GM12873 (cell line): ENCODE measurements around the gene HAPSTR1.

Source experiments
- TF ChIP-seq, protein P1 (sequence below): IDR thresholded peaks from 2 replicates; pipeline ENCODE4 v1.5.1; 2012; ENCODE audit warnings: low read depth, mild to moderate bottlenecking, moderate library complexity, low read length, control low read depth; ENCODE audit not compliant: insufficient read depth; ENCODE audit errors: missing control alignments

Gene HAPSTR1

DNA sequence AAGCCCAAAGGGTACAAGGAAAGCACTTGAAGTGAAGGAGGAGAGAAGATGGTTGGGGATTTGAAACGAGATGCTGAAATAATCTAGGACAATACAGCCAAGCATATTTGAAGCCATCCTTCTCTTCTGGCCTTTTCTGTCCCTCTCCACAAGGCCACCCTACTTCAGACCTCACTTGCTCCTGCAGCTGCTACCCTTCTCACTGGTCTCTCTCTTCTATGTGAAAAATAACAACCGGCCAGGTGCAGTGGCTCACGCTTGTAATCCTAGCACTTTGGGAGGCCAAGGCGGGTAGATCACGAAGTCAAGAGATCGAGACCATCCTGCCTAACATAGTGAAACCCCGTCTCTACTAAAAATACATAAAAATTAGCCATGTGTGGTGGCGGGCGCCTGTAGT lies 33.2 kb upstream of the HAPSTR1 start:
- TF ChIP-seq, protein P1, sequence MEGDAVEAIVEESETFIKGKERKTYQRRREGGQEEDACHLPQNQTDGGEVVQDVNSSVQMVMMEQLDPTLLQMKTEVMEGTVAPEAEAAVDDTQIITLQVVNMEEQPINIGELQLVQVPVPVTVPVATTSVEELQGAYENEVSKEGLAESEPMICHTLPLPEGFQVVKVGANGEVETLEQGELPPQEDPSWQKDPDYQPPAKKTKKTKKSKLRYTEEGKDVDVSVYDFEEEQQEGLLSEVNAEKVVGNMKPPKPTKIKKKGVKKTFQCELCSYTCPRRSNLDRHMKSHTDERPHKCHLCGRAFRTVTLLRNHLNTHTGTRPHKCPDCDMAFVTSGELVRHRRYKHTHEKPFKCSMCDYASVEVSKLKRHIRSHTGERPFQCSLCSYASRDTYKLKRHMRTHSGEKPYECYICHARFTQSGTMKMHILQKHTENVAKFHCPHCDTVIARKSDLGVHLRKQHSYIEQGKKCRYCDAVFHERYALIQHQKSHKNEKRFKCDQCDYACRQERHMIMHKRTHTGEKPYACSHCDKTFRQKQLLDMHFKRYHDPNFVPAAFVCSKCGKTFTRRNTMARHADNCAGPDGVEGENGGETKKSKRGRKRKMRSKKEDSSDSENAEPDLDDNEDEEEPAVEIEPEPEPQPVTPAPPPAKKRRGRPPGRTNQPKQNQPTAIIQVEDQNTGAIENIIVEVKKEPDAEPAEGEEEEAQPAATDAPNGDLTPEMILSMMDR = no peak

DNA sequence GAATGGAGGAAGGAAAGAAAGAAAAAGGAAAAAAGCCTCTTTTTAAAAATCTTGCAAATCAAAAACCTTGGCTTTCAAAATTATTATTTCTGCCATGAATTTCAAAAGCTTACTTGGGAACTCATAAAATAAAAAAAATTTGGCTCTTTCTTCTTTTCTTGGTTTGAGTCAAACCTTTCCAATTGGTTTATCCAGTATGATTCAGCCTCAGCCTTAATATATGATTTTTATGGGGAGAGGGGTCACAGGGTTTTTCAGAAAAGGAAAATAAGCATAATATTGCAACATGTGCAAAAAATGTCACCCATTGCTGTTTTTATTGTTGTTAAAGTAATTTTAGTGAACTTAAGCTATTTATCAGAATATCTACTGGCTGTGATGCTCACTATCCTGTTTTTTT lies 31.2 kb upstream of the HAPSTR1 start:
- TF ChIP-seq, protein P1 = no peak

DNA sequence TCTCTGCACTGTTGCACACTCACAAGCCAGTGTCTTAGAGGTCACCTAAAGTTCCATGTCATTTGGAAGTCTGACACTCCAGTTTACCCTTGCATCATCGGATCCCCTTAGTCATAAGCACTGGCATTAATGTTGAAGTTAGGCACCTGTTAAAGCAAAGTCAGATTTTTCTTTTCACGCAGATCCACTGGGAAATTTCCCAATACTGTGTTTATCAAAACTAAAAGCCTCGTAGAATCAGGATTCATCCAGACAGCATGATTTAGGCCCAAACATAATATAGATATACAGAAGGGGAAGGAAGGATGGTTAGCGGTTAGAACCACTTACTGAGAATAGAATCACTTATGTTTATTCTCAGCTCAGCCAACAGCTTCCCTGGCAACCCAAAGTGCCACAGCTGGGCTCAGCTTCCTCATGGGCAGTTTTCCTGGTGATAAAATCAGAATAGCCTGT lies 30.1 kb upstream of the HAPSTR1 start:
- TF ChIP-seq, protein P1 = no peak

DNA sequence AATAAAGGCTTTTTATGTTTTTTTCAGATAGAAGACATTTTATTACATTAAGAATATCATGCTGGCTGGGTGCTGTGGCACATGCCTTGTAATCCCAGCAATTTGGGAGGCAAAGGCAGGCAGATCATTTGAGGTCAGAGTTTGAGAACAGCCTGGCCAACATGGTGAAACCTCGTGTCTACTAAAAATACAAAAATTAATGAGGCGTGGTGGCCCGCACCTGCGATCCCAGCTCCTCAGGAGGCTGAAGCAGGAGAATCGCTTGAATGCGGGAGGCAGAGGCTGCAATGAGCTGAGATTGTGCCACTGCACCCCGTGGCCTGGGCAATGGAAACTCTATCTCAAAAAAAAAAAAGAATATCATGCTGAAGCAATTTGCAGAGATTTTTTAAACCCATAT lies 29.1 kb upstream of the HAPSTR1 start:
- TF ChIP-seq, protein P1 = no peak

DNA sequence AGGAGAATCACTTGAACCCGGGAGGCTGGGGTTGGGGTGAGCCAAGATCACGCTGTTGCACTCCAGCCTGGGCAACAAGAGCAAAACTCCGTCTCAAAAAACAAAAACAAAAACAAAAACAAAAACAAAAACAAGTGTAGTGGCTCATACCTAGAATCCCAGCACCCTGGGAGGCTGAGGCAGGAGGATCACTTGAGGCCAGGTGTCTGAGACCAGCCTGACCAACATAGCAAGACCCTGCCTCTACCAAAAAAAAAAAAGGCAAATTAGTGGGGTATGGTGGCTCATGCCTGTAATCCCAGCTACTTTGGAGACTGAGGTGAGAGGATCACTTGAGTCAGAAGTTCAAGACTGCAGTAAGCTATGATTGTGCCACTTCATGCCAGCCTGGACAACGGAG lies 26.4 kb upstream of the HAPSTR1 start:
- TF ChIP-seq, protein P1 = no peak

DNA sequence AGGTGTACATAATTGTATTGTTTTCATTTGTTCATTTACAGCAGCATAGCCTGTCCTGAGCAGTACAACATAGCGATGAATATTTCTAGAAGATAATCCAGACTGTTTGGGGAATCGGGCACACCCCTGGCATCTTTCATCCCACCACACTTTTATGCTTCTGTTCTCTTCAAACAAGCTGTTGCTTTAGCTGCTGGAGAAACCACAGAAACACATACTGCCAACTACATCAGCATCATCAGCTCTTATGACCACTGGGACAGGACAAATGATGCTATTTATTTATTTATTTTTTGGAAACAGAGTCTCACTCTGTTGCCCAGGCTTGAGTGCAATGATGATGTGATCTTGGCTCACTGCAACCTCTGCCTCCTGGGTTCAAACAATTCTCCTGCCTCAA lies 22.6 kb upstream of the HAPSTR1 start:
- TF ChIP-seq, protein P1 = no peak

DNA sequence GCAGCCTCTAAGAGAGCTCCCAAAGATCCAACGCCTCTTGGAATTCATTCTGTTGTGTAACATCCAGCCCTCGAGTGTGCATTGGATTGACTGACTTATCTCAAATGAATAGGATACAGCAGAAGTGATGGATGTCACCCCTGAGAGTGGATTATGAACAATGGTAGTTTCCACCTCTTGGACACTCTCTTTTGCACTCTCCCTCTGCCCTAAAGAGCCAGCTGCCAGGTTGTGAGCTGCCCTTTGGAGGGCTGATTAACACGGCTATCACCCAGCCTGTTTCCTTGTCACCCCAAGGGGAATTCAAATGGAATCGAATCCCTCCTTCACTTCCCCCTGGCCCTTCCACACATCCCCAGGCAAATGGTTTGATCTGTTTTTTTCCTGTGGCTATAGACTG lies 21.2 kb upstream of the HAPSTR1 start:
- TF ChIP-seq, protein P1 = no peak
